Vagina (tissue), 2 donors: Measurements from ENCODE around the gene ACOX1. TPM values are rescaled to one million over a fixed set of nuclear protein-coding genes. Genes with fewer than 3 reads are reported as not detected.

Experiments used
- DNase-seq, 2 donors: peaks; one replicate each; pipeline ENCODE4 v3.0.0-alpha.2; 2017; ENCODE audit errors: extremely low spot score in 2 of 2
- H3K27ac ChIP-seq: fragments of 200-600 bp; sonication (generic); one replicate; pipeline ENCODE4 v1.5.1; 2019
- H3K27me3 ChIP-seq: fragments of 200-600 bp; sonication (generic); one replicate; pipeline ENCODE4 v1.5.1; 2019
- H3K36me3 ChIP-seq, 2 donors: fragments of 200-600 bp; sonication (generic); one replicate each; pipeline ENCODE4 v1.5.1; 2017 to 2019
- H3K4me1 ChIP-seq: fragments of 200-600 bp; sonication (generic); one replicate; pipeline ENCODE4 v1.5.1; 2019
- H3K4me3 ChIP-seq, 2 donors: fragments of 200-600 bp; sonication (generic); 1 replicate in 1 of 2; 2 replicates in 1 of 2; pipeline ENCODE4 v1.5.1; 2016 to 2019
- H3K9me3 ChIP-seq: fragments of 200-600 bp; sonication (generic); one replicate; pipeline ENCODE4 v1.5.1; 2019
- POLR2A ChIP-seq, 2 donors: fragments of 450-650 bp; IDR thresholded peaks; one replicate each; pipeline ENCODE4 v1.6.1; 2017; ENCODE audit warnings: antibody characterized with exemption in 2 of 2, mild to moderate bottlenecking in 2 of 2, moderate library complexity in 2 of 2
- POLR2AphosphoS5 ChIP-seq, 2 donors: sonication (generic); formaldehyde crosslinking; IDR thresholded peaks; one replicate each; pipeline ENCODE4 v1.9.0; 2017; ENCODE audit warnings: antibody characterized with exemption in 2 of 2, mild to moderate bottlenecking in 2 of 2, low read depth in 1 of 2; ENCODE audit not compliant: insufficient read depth in 1 of 2
- intact Hi-C: fragments of 100-400 bp; cut with DNase I; formaldehyde crosslinking; loops from one replicate; pipeline ENCODE4 v1.15.1; 2023
- total RNA-seq: library from RNA; depleted of rRNA; stranded (reverse); fragments of >200 nt; gene quantifications from one replicate; pipeline ENCODE4 v1.2.3, GENCODE V29; 2016
- TF ChIP-seq, protein P1 (sequence below), 3 experiments: fragments of 450-650 bp in 2 of 3; fragments of 200-600 bp in 1 of 3; sonication (generic) in 1 of 3; IDR thresholded peaks; one replicate each; pipeline ENCODE4 v1.5.1; 2017 to 2019; ENCODE audit warnings: antibody characterized with exemption in 3 of 3, mild to moderate bottlenecking in 2 of 3, moderate library complexity in 2 of 3

Gene ACOX1
- total RNA-seq, 1 donor from 2014 or later: 50.6 TPM

DNA sequence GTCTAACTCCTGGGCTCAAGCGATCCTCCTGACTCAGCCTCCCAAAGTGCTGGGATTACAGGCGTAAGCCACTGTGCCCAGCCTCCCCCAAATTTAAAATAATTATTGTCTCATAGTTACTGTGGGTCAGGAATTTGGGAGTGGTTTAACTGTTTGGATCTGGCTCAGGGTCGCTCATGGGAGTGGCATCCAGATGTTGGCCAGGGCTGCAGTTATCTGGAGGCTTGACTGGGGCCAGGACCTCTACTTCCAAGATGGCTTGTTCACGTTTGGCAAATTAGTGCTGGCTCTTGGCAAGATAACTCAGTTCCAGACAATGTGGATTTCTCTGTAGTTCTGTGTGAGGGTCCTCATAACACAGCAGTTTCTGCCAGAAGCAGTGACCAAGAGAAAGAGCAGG lies 8.1 kb upstream of the ACOX1 start:
- Histone ChIP-seq H3K9me3 (no peaks in the 10 kb centered on the region), H3K36me3 (peaks cover 0 to 16% of the 10 kb centered on the region in 2 donors), H3K4me1 (peaks cover 20% of the 10 kb centered on the region), H3K27me3 (no peaks in the 10 kb centered on the region), H3K4me3 (no peak overlapping the region), H3K27ac (no peak overlapping the region)
- DNase-seq: no peak
- TF ChIP-seq POLR2AphosphoS5 (IDR thresholded peaks at IDR 0.05; ENCODE audit: insufficient read depth in 1 of 2, low read depth in 1 of 2) (no peak), POLR2A (IDR thresholded peaks at IDR 0.05) (no peak)
- TF ChIP-seq, protein P1, sequence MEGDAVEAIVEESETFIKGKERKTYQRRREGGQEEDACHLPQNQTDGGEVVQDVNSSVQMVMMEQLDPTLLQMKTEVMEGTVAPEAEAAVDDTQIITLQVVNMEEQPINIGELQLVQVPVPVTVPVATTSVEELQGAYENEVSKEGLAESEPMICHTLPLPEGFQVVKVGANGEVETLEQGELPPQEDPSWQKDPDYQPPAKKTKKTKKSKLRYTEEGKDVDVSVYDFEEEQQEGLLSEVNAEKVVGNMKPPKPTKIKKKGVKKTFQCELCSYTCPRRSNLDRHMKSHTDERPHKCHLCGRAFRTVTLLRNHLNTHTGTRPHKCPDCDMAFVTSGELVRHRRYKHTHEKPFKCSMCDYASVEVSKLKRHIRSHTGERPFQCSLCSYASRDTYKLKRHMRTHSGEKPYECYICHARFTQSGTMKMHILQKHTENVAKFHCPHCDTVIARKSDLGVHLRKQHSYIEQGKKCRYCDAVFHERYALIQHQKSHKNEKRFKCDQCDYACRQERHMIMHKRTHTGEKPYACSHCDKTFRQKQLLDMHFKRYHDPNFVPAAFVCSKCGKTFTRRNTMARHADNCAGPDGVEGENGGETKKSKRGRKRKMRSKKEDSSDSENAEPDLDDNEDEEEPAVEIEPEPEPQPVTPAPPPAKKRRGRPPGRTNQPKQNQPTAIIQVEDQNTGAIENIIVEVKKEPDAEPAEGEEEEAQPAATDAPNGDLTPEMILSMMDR (IDR thresholded peaks at IDR 0.05): no peak
- intact Hi-C loops: no loop called here

DNA sequence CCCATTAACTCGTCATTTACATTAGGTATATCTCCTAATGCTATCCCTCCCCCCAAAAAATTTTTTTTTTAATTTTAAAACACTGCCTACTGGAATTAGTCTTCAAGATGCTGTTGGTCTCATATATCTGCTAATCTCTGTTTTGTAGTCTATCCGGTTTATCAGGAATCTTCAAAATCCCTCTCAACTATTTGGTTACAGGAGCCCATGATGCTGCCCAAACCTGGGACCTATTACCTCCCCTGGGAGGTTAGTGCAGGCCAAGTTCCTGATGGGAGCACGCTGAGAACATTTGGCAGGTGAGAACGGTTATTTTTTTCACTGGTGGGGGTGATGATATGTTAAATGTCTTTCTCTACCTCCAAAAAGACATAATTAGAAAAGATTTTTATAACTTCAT lies 7.0 kb upstream of the ACOX1 start:
- DNase-seq: no peak
- TF ChIP-seq POLR2A (IDR thresholded peaks at IDR 0.05): no peak
- no peak for TF ChIP-seq POLR2AphosphoS5 (IDR thresholded peaks at IDR 0.05; ENCODE audit: insufficient read depth in 1 of 2, low read depth in 1 of 2)
- TF ChIP-seq, protein P1 (IDR thresholded peaks at IDR 0.05): no peak
- intact Hi-C loops: no loop called here
- H3K4me1 ChIP-seq: peaks cover 29% of the 10 kb centered on the region
- H3K27ac ChIP-seq: no peak overlapping the region
- H3K27me3 ChIP-seq: no peaks in the 10 kb centered on the region
- H3K9me3 ChIP-seq: no peaks in the 10 kb centered on the region
- peaks cover 0 to 10% of the 10 kb centered on the region in 2 donors for H3K36me3 ChIP-seq
- no peak overlapping the region for H3K4me3 ChIP-seq

DNA sequence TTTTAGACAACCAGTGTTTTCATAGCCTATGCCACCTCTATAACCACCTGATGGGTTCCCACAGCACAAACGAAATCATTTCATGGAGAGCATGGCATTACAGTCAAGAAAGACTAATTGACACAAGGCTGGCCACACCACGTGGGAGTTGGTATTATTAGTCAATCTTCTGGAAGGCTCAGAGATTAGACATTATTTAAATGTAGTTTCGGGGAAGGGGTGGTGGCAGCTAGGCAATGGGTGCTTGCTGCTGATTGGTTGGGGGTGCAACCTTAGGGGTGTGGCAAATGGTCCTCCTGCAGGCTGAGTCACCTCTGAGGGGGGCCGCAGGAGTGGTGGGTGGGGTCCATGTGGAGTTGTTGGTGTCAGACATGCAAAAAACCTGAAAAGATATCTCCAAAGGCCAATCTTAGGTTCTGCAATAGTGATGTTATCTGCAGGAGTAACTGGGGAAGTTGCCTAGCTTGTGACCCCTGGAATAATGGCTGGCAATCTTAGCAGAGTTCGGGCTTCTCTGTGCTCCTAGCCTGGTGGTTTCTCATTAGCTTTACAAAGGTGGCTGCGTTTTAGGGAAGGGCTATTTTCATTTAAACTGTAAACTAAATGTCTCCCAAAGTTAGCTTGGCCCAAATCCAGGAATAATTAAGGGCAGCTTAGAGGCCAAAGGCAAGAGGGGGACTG lies 4.7 kb upstream of the ACOX1 start:
- Histone ChIP-seq H3K9me3 (no peaks in the 10 kb centered on the region), H3K27ac (no peak overlapping the region), H3K4me3 (no peak overlapping the region), H3K36me3 (peaks cover 0 to 10% of the 10 kb centered on the region in 2 donors), H3K27me3 (no peaks in the 10 kb centered on the region), H3K4me1 (peaks cover 43% of the 10 kb centered on the region)
- no peak for DNase-seq
- intact Hi-C loops: no loop called here
- TF ChIP-seq POLR2AphosphoS5 (IDR thresholded peaks at IDR 0.05; ENCODE audit: insufficient read depth in 1 of 2, low read depth in 1 of 2): peak in 1 of 2 donors; percentile 57
- no peak for TF ChIP-seq POLR2A (IDR thresholded peaks at IDR 0.05)
- TF ChIP-seq, protein P1 (IDR thresholded peaks at IDR 0.05): no peak

DNA sequence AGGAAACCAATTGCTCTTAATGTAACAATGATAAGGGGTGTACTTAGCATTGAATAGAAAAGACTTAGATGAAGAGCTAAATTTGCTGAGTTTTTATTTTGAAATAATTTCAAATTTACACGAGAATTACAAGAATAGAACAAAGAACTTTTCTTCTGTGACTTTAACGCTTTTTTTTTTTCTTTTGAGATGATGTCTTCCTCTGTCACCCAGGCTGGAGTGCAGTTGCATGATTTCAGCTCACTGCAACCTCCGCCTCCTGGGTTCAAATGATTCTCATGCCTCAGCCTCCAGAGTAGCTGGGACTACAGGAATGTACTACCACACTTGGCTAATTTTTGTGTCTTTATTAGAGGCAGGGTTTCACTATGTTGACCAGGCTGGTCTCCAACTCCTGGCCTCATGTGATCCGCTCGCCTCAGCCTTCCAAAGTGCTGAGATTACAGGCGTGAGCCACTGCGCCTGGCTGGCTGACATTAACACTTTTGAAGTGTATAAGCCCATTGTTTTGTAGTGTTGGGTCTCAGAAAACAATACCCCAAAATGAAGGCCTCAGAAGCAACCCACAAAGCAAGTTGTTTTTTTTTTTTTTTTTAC lies 2.2 kb upstream of the ACOX1 start:
- H3K9me3 ChIP-seq: no peaks in the 10 kb centered on the region
- no peaks in the 10 kb centered on the region for H3K36me3 ChIP-seq
- DNase-seq: no peak
- TF ChIP-seq POLR2A (IDR thresholded peaks at IDR 0.05): no peak
- TF ChIP-seq, protein P1 (IDR thresholded peaks at IDR 0.05): no peak
- TF ChIP-seq POLR2AphosphoS5 (IDR thresholded peaks at IDR 0.05; ENCODE audit: insufficient read depth in 1 of 2, low read depth in 1 of 2): no peak
- H3K27me3 ChIP-seq: no peaks in the 10 kb centered on the region
- H3K27ac ChIP-seq: peak overlapping the region; percentile 50
- no peak overlapping the region for H3K4me3 ChIP-seq
- peaks cover 65% of the 10 kb centered on the region for H3K4me1 ChIP-seq
- intact Hi-C loops: no loop called here
